CD4-positive, alpha-beta memory T cell (primary cell): ENCODE results near the gene HUS1. TPM values are rescaled to one million over a fixed set of nuclear protein-coding genes. Genes with fewer than 3 reads are reported as not detected.
A peak's percentile ranks its signal among the peaks of the same experiment; 100 is the strongest.

Source experiments
- CTCF ChIA-PET: fragments of 350-600 bp; sonication (Branson Sonifier 250); formaldehyde crosslinking; loops from one replicate; lab custom pipeline; 2021; ENCODE audit warnings: inconsistent platforms; ENCODE audit not compliant: partially characterized antibody; lab: Charles Lee
- POLR2A ChIA-PET: fragments of 350-600 bp; sonication (Branson Sonifier 250); formaldehyde crosslinking; loops from one replicate; lab custom pipeline; 2021; ENCODE audit not compliant: partially characterized antibody; lab: Charles Lee
- DNase-seq, 5 donors: peaks; one replicate each; pipeline versions ENCODE4 v3.0.0 to v3.0.0-alpha.2; 2020 to 2022; ENCODE audit warnings: mixed read lengths in 1 of 5
- H3K27ac ChIP-seq: one replicate; pipeline ENCODE4 v1.7.0; 2013; ENCODE audit warnings: low read depth, low read length
- H3K27me3 ChIP-seq: 2 replicates; pipeline ENCODE4 v1.7.0; 2013; ENCODE audit warnings: mild to moderate bottlenecking, low read length, moderate library complexity; ENCODE audit not compliant: insufficient read depth
- H3K36me3 ChIP-seq: 2 replicates; pipeline ENCODE4 v1.7.0; 2013; ENCODE audit warnings: mild to moderate bottlenecking, low read length, moderate library complexity; ENCODE audit not compliant: insufficient read depth
- H3K4me1 ChIP-seq: 2 replicates; pipeline ENCODE4 v1.7.0; 2013; ENCODE audit warnings: mild to moderate bottlenecking, low read length, moderate library complexity; ENCODE audit not compliant: insufficient read depth
- H3K4me3 ChIP-seq, 2 donors: one replicate each; pipeline ENCODE4 v1.7.0; 2013; ENCODE audit warnings: low read length in 2 of 2, mild to moderate bottlenecking in 1 of 2
- H3K9me3 ChIP-seq, 2 donors: one replicate each; pipeline ENCODE4 v1.7.0; 2013; ENCODE audit warnings: low read length in 2 of 2, control low read depth in 1 of 2; ENCODE audit not compliant: control insufficient read depth in 1 of 2
- H3K27ac Mint-ChIP-seq, 7 donors: one replicate each; pipeline ENCODE4 v1.8.0; 2020 to 2021; ENCODE audit warnings: mixed read lengths in 7 of 7, mild to moderate bottlenecking in 6 of 7, inconsistent platforms in 3 of 7, moderate library complexity in 3 of 7
- H3K27me3 Mint-ChIP-seq, 2 donors: one replicate each; pipeline ENCODE4 v1.8.0; 2020 to 2021; ENCODE audit warnings: mixed read lengths in 2 of 2
- H3K36me3 Mint-ChIP-seq, 2 donors: one replicate each; pipeline ENCODE4 v1.8.0; 2020 to 2021; ENCODE audit warnings: mixed read lengths in 2 of 2, inconsistent platforms in 1 of 2, mild to moderate bottlenecking in 1 of 2
- H3K4me1 Mint-ChIP-seq, 4 donors: one replicate each; pipeline ENCODE4 v1.8.0; 2020 to 2021; ENCODE audit warnings: mixed read lengths in 4 of 4, mild to moderate bottlenecking in 1 of 4
- H3K4me3 Mint-ChIP-seq, 8 donors: one replicate each; pipeline ENCODE4 v1.8.0; 2020 to 2021; ENCODE audit warnings: mixed read lengths in 8 of 8, mild to moderate bottlenecking in 7 of 8, moderate library complexity in 6 of 8, inconsistent platforms in 3 of 8
- H3K9me3 Mint-ChIP-seq, 8 donors: one replicate each; pipeline ENCODE4 v1.8.0; 2020 to 2021; ENCODE audit warnings: mixed read lengths in 8 of 8, mild to moderate bottlenecking in 5 of 8, inconsistent platforms in 3 of 8, moderate library complexity in 1 of 8
- intact Hi-C: fragments of 100-400 bp; cut with micrococcal nuclease; formaldehyde crosslinking; loops from one replicate; pipeline ENCODE4 v1.15.1; 2023
- polyA plus RNA-seq, 2 donors: library from polyadenylated mRNA; unstranded; fragments of 300-500 nt; fragmentation: Illumina TruSeq; gene quantifications; one replicate each; pipeline ENCODE4 v1.2.3, GENCODE V29; 2021
- total RNA-seq, 2 experiments: library from RNA; stranded (reverse); gene quantifications; one replicate each; pipeline ENCODE4 v1.2.3, GENCODE V29; 2021

HUS1 gene
- total and polyA plus RNA-seq, 4 experiments from 2014 or later, result 39.7 to 74.1 (median 63.2) TPM

GRCh38 chr7:47954231-47954911 lies 25.0 kb downstream of the HUS1 start:
- CTCF ChIA-PET, result interaction anchor here (1.1 kb wide), 1 partner anchor 9 kb away, joined by 4 read pairs; no protein-coding TSS in a partner anchor
- DNase-seq, result no peak
- intact Hi-C loops, result no loop called here
- Histone ChIP-seq H3K4me3 (no peak overlapping the region), H3K9me3 (no peaks in the 10 kb centered on the region), H3K4me1 (no peaks in the 10 kb centered on the region), H3K27me3 (no peaks in the 10 kb centered on the region), H3K27ac (no peak overlapping the region), H3K36me3 (no peaks in the 10 kb centered on the region)
- H3K4me1 Mint-ChIP-seq, result peaks cover 0 to 8% (median 3%) of the 10 kb centered on the region in 4 donors
- no peak overlapping the region for H3K4me3 Mint-ChIP-seq
- no peaks in the 10 kb centered on the region for H3K9me3 Mint-ChIP-seq
- H3K27ac Mint-ChIP-seq, result peak overlapping the region in 3 of 7 donors; percentile 6 to 64 (median 47)
- POLR2A ChIA-PET, result interaction anchor here (1.3 kb wide), 1 partner anchor 10 kb away, joined by 4 read pairs; no protein-coding TSS in a partner anchor
- H3K36me3 Mint-ChIP-seq, result peaks cover 16 to 41% of the 10 kb centered on the region in 2 donors
- no peaks in the 10 kb centered on the region for H3K27me3 Mint-ChIP-seq

GRCh38 chr7:47953822-47954221 lies 25.6 kb downstream of the HUS1 start:
- intact Hi-C loops, result no loop called here
- Mint-ChIP-seq H3K9me3 (no peaks in the 10 kb centered on the region), H3K27ac (peak overlapping the region in 3 of 7 donors; percentile 5 to 44 (median 32)), H3K36me3 (peaks cover 16 to 41% of the 10 kb centered on the region in 2 donors), H3K4me3 (no peak overlapping the region), H3K27me3 (no peaks in the 10 kb centered on the region), H3K4me1 (peaks cover 0 to 8% (median 3%) of the 10 kb centered on the region in 4 donors)
- Histone ChIP-seq H3K9me3 (no peaks in the 10 kb centered on the region), H3K27me3 (no peaks in the 10 kb centered on the region), H3K4me3 (no peak overlapping the region), H3K27ac (no peak overlapping the region), H3K4me1 (no peaks in the 10 kb centered on the region), H3K36me3 (no peaks in the 10 kb centered on the region)
- DNase-seq, result no peak
- CTCF ChIA-PET, result interaction anchor here (0.9 to 1.1 kb wide), 2 partner anchors 8 to 157 kb away, joined by 3 to 4 read pairs; no protein-coding TSS in a partner anchor
- POLR2A ChIA-PET, result interaction anchor here (1.3 kb wide), 1 partner anchor 11 kb away, joined by 4 read pairs; no protein-coding TSS in a partner anchor

GRCh38 chr7:47952224-47952623 lies 27.2 kb downstream of the HUS1 start:
- Histone ChIP-seq H3K36me3 (no peaks in the 10 kb centered on the region), H3K9me3 (no peaks in the 10 kb centered on the region), H3K27me3 (no peaks in the 10 kb centered on the region), H3K4me3 (no peak overlapping the region), H3K4me1 (no peaks in the 10 kb centered on the region), H3K27ac (no peak overlapping the region)
- intact Hi-C loops, result no loop called here
- Mint-ChIP-seq H3K4me1 (peaks cover 0 to 3% (median 2%) of the 10 kb centered on the region in 4 donors), H3K27me3 (no peaks in the 10 kb centered on the region), H3K36me3 (peaks cover 9 to 33% of the 10 kb centered on the region in 2 donors), H3K27ac (peak overlapping the region in 1 of 7 donors; percentile 26), H3K9me3 (no peaks in the 10 kb centered on the region), H3K4me3 (no peak overlapping the region)
- POLR2A ChIA-PET, result no interaction called here
- CTCF ChIA-PET, result no interaction called here
- DNase-seq, result no peak

- Mint-ChIP-seq H3K9me3 (no peaks in the 10 kb centered on the region), H3K36me3 (peaks cover 6 to 26% of the 10 kb centered on the region in 2 donors), H3K27me3 (no peaks in the 10 kb centered on the region), H3K4me3 (no peak overlapping the region), H3K27ac (no peak overlapping the region), H3K4me1 (peaks cover 0 to 2% (median 0%) of the 10 kb centered on the region in 4 donors)
- no peaks in the 10 kb centered on the region for H3K27me3 ChIP-seq
- H3K9me3 ChIP-seq, result no peaks in the 10 kb centered on the region
- H3K36me3 ChIP-seq, result no peaks in the 10 kb centered on the region
- H3K27ac ChIP-seq, result no peak overlapping the region
- POLR2A ChIA-PET, result no interaction called here
- CTCF ChIA-PET, result no interaction called here
- DNase-seq, result no peak
- intact Hi-C loops, result no loop called here
- H3K4me1 ChIP-seq, result no peaks in the 10 kb centered on the region
- no peak overlapping the region for H3K4me3 ChIP-seq
Observed at GRCh38 chr7:47951374-47951773, 28.0 kb downstream of the HUS1 start.

- Histone ChIP-seq H3K9me3 (no peaks in the 10 kb centered on the region), H3K27me3 (no peaks in the 10 kb centered on the region), H3K4me3 (no peak overlapping the region), H3K36me3 (no peaks in the 10 kb centered on the region), H3K27ac (no peak overlapping the region), H3K4me1 (no peaks in the 10 kb centered on the region)
- intact Hi-C loops, result no loop called here
- ChIA-PET POLR2A (no interaction called here), CTCF (interaction anchor here (0.7 to 1.1 kb wide), 2 partner anchors 41 to 204 kb away, joined by 3 read pairs; no protein-coding TSS in a partner anchor)
- no peak for DNase-seq
- H3K4me1 Mint-ChIP-seq, result no peaks in the 10 kb centered on the region
- no peak overlapping the region for H3K27ac Mint-ChIP-seq
- H3K27me3 Mint-ChIP-seq, result no peaks in the 10 kb centered on the region
- H3K9me3 Mint-ChIP-seq, result no peaks in the 10 kb centered on the region
- peaks cover 5 to 19% of the 10 kb centered on the region in 2 donors for H3K36me3 Mint-ChIP-seq
- no peak overlapping the region for H3K4me3 Mint-ChIP-seq
Observed at GRCh38 chr7:47950714-47951113, 28.7 kb downstream of the HUS1 start.

GRCh38 chr7:47949703-47950102 lies 29.7 kb downstream of the HUS1 start:
- POLR2A ChIA-PET, result no interaction called here
- Mint-ChIP-seq H3K27ac (peak overlapping the region in 1 of 7 donors; percentile 0), H3K4me1 (peaks cover 0 to 3% (median 0%) of the 10 kb centered on the region in 4 donors), H3K9me3 (no peaks in the 10 kb centered on the region), H3K27me3 (no peaks in the 10 kb centered on the region), H3K4me3 (no peak overlapping the region), H3K36me3 (peaks cover 5 to 11% of the 10 kb centered on the region in 2 donors)
- H3K4me1 ChIP-seq, result no peaks in the 10 kb centered on the region
- H3K27me3 ChIP-seq, result no peaks in the 10 kb centered on the region
- DNase-seq, result no peak
- no peaks in the 10 kb centered on the region for H3K36me3 ChIP-seq
- no peaks in the 10 kb centered on the region for H3K9me3 ChIP-seq
- no peak overlapping the region for H3K27ac ChIP-seq
- CTCF ChIA-PET, result interaction anchor here (0.6 to 2.8 kb wide), 3 partner anchors 10 to 206 kb away, joined by 4 to 14 read pairs (median 5); no protein-coding TSS in a partner anchor
- H3K4me3 ChIP-seq, result no peak overlapping the region
- intact Hi-C loops, result no loop called here

- no peaks in the 10 kb centered on the region for H3K36me3 Mint-ChIP-seq
- H3K4me3 ChIP-seq, result no peak within 1 kb of the TSS
- no peaks in the 10 kb centered on the region for H3K36me3 ChIP-seq
- H3K9me3 Mint-ChIP-seq, result no peaks in the 10 kb centered on the region
- H3K4me1 Mint-ChIP-seq, result peaks cover 0 to 3% (median 0%) of the 10 kb centered on the region in 4 donors
- H3K27me3 ChIP-seq, result no peaks in the 10 kb centered on the region
- intact Hi-C loops, result no loop called here
- ChIA-PET POLR2A (no interaction called here), CTCF (interaction anchor here (1.0 to 2.8 kb wide), 4 partner anchors 8 to 207 kb away, joined by 3 to 14 read pairs (median 6); no protein-coding TSS in a partner anchor)
- no peaks in the 10 kb centered on the region for H3K27me3 Mint-ChIP-seq
- no peak within 1 kb of the TSS for H3K4me3 Mint-ChIP-seq
- no peak for DNase-seq
- H3K27ac ChIP-seq, result no peak within 1 kb of the TSS
- no peak within 1 kb of the TSS for H3K27ac Mint-ChIP-seq
- no peaks in the 10 kb centered on the region for H3K9me3 ChIP-seq
- H3K4me1 ChIP-seq, result no peaks in the 10 kb centered on the region
Observed at GRCh38 chr7:47948141-47948790, 31.1 kb downstream of the HUS1 start, which contains the start of gene PKD1L1. Gene PKD1L1, minus strand, starts transcription at chr7:47948466. Its CDS starts 26 bp downstream, at chr7:47948440.
